Activated CD4-positive, CD25-positive, alpha-beta regulatory T cell (primary cell): ENCODE results near the gene RHEX.

ENCODE experiments used
- DNase-seq, 4 experiments: peaks; one replicate each; lab custom pipeline; 2025; lab: John Stamatoyannopoulos, UW

RHEX gene

GRCh38 chr1:206116873-206117150 is 63.8 kb downstream of the RHEX start:
- DNase-seq: no peak

- DNase-seq: no peak
Observed at GRCh38 chr1:206117151-206117948, 64.4 kb downstream of the RHEX start, which contains the start of gene AVPR1B. TSS of gene AVPR1B (minus strand) at chr1:206117388. CDS start at chr1:206116890, 498 bp downstream.

GRCh38 chr1:206120406-206120805 is 67.4 kb downstream of the RHEX start:
- DNase-seq: no peak

GRCh38 chr1:206121269-206121668 is 68.3 kb downstream of the RHEX start:
- no peak for DNase-seq

GRCh38 chr1:206122686-206123085 is 69.7 kb downstream of the RHEX start:
- DNase-seq: no peak

- no peak for DNase-seq
Observed at GRCh38 chr1:206125346-206125745, 72.4 kb downstream of the RHEX start.

- no peak for DNase-seq
Observed at GRCh38 chr1:206127336-206127735, 74.4 kb downstream of the RHEX start.

GRCh38 chr1:206128196-206128595 is 75.2 kb downstream of the RHEX start:
- DNase-seq: no peak

GRCh38 chr1:206131037-206131436 is 78.1 kb downstream of the RHEX start:
- DNase-seq: no peak

GRCh38 chr1:206133751-206134415 is 80.9 kb downstream of the RHEX start:
- DNase-seq: no peak

- no peak for DNase-seq
Observed at GRCh38 chr1:206135248-206135647, 82.3 kb downstream of the RHEX start.

GRCh38 chr1:206136241-206136640 is 83.3 kb downstream of the RHEX start:
- DNase-seq: no peak

GRCh38 chr1:206142011-206142410 is 89.0 kb downstream of the RHEX start:
- no peak for DNase-seq

- no peak for DNase-seq
Observed at GRCh38 chr1:206142770-206143169, 89.8 kb downstream of the RHEX start.

GRCh38 chr1:206143537-206144172 is 90.7 kb downstream of the RHEX start:
- no peak for DNase-seq

GRCh38 chr1:206144605-206145004 is 91.6 kb downstream of the RHEX start:
- DNase-seq: no peak

GRCh38 chr1:206145771-206146290 is 92.9 kb downstream of the RHEX start:
- DNase-seq: no peak
